HG02852 (cell line): ENCODE results near the gene POLR3K.

Experiments used
- ATAC-seq: cut with Tn5 transposase; IDR thresholded peaks from one replicate; pipeline ENCODE4 v1.9.1; 2021; ENCODE audit warnings: mild to moderate bottlenecking, moderate library complexity; ENCODE audit not compliant: unreplicated experiment

The POLR3K gene

GRCh38 chr16:79151-80054 is 26.0 kb upstream of the POLR3K start:
- ATAC-seq = no peak

- ATAC-seq = peak; percentile 6
These were observed 25.2 kb upstream of the POLR3K start for GRCh38 chr16:78444-79150.

- peak; percentile 61 for ATAC-seq
These were observed 24.5 kb upstream of the POLR3K start, which contains the start of gene MPG for GRCh38 chr16:77807-78443. Gene MPG (plus strand): TSS chr16:78225. CDS start chr16:78310, 85 bp downstream.

- peak; percentile 31 for ATAC-seq
These were observed 23.9 kb upstream of the POLR3K start for GRCh38 chr16:77273-77806.

GRCh38 chr16:76535-77272 is 23.3 kb upstream of the POLR3K start:
- ATAC-seq = no peak

- ATAC-seq = no peak
These were observed 22.4 kb upstream of the POLR3K start for GRCh38 chr16:75580-76501.

GRCh38 chr16:74747-75334 is 21.4 kb upstream of the POLR3K start:
- no peak for ATAC-seq

GRCh38 chr16:74051-74746 is 20.8 kb upstream of the POLR3K start:
- no peak for ATAC-seq

GRCh38 chr16:72561-73548 is 19.4 kb upstream of the POLR3K start, which contains the start of gene RHBDF1:
Gene RHBDF1 (minus strand): TSS chr16:72631. CDS start chr16:65015, 7,616 bp downstream.
- no peak for ATAC-seq

- no peak for ATAC-seq
These were observed 18.4 kb upstream of the POLR3K start for GRCh38 chr16:71540-72401.

GRCh38 chr16:71210-71539 is 17.8 kb upstream of the POLR3K start:
- ATAC-seq = no peak

- no peak for ATAC-seq
These were observed 15.8 kb upstream of the POLR3K start for GRCh38 chr16:69181-69580.

GRCh38 chr16:67884-68789 is 14.7 kb upstream of the POLR3K start:
- ATAC-seq = no peak

GRCh38 chr16:67183-67791 is 13.9 kb upstream of the POLR3K start:
- ATAC-seq = no peak
